ENCODE measurements around the gene TOP3B.

The TOP3B gene

DNA sequence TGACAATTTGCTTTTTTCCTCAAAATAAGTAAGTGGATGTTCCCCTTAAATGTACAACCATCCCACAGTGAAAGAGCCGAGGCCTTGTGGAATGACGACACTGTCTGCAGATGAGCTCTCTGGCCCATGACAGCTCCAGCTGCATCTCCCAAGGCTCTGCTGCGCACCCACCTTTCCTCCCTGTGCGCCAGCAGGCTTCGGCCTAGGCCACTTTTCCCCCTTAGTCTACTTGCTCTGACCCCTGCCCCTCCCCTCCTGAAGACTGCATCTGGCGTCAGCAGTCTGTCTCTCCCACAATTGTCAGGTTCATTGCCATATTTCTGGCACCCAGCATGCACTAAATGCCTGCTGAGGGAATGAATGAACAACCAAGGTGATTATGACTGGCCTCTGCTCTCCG, 2.0 kb downstream of the TOP3B start:
- TF ChIP-seq, protein P1, sequence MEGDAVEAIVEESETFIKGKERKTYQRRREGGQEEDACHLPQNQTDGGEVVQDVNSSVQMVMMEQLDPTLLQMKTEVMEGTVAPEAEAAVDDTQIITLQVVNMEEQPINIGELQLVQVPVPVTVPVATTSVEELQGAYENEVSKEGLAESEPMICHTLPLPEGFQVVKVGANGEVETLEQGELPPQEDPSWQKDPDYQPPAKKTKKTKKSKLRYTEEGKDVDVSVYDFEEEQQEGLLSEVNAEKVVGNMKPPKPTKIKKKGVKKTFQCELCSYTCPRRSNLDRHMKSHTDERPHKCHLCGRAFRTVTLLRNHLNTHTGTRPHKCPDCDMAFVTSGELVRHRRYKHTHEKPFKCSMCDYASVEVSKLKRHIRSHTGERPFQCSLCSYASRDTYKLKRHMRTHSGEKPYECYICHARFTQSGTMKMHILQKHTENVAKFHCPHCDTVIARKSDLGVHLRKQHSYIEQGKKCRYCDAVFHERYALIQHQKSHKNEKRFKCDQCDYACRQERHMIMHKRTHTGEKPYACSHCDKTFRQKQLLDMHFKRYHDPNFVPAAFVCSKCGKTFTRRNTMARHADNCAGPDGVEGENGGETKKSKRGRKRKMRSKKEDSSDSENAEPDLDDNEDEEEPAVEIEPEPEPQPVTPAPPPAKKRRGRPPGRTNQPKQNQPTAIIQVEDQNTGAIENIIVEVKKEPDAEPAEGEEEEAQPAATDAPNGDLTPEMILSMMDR (conservative IDR thresholded peaks at IDR 0.05; ENCODE audit: low read depth, low read length): no peak
- H3K4me3 ChIP-seq (ENCODE audit: low read length): no peak overlapping the region
- DNase-seq (ENCODE audit: low read depth): no peak

DNA sequence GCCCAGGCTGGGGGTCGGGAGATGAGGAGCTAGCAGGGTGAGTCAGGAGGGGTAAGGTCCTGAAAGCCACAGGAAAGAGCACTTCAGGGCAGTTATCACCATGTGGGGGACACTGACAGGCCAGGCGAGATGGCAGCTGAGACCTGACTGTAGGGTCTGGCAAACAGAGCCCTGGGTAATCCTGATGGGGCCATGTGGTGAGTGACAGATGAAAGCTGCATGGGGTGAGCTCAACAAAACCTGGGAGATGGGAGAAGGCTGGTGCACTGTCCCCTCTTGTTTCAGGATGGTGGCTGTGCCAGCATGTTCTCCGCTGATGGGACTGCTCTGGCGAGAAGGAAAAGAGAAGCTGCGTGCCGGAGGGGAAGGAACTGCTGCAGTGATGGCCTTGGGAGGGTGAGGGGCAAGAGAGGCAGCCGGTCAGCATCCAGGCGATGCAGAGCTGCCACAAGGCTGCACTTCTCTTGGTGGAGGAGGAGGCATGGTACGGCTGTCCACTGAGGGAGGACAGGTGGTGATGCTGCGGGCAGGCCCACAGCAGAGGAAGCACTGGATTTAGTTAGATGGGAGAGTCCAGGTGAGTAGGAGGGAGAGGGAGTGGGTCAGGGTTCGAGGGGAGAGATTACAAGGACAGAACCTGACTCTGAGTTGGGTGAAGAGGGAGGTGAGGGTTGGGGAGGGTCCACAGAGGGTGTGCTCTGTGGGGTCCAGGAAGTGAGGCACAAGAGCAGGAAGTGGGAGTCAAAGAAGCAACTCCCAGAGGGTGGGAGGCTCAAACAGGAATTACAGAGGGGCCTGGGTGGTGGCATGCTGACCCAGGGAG, 3.8 kb downstream of the TOP3B start:
- DNase-seq (ENCODE audit: low read depth): no peak
- TF ChIP-seq, protein P1 (conservative IDR thresholded peaks at IDR 0.05; ENCODE audit: low read depth, low read length): no peak
- no peak overlapping the region for H3K4me3 ChIP-seq (ENCODE audit: low read length)

DNA sequence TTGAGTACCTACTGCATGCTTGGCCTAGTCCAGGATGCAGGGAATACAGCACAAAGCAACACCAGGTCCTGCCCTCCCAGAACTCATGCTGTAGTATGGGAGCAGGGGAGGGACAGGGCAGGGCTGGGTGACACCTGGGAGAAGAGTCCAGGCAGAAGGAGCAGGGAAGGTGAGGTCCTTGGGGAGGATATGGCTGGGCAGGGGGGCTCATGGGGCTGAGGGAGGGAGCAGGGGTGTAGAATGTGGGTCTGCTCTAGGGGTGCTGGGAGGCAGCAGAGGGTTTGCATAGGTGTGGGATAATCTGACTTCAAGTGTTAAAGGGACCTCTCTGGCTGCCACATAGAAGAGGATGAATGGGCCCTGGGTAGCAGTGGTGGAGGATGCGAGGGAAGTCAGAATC, 4.8 kb downstream of the TOP3B start:
- TF ChIP-seq, protein P1 (conservative IDR thresholded peaks at IDR 0.05; ENCODE audit: low read depth, low read length): no peak
- DNase-seq (ENCODE audit: low read depth): no peak

DNA sequence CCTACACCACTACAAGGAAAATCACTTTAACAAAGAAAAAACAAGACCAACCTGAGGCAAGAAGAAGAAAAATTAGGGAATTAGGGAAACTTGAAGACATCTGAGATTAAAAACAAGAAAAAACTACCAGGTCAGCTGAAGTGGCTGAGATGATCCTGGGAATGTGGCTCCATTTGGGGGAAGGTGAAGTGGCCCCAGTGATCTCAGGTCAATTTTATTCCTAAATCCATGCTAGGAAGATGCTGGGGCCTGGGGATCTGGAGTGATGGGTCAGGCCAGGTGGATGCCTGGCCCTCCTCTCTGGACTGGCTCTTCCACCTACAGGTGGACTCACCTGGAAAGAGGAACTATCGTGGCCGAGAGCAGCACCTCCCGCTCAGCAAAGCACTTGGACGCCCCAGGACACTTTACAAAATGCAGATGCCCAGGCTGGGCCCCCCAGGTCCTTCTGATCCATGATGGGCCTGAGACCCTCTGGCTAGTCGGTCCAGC, 6.7 kb downstream of the TOP3B start:
- TF ChIP-seq, protein P1 (conservative IDR thresholded peaks at IDR 0.05; ENCODE audit: low read depth, low read length): no peak
- DNase-seq (ENCODE audit: low read depth): no peak
- no peak overlapping the region for H3K4me3 ChIP-seq (ENCODE audit: low read length)

More for the DNA sequence above, 4.8 kb downstream of the TOP3B start:
- no peak overlapping the region for H3K4me3 ChIP-seq (ENCODE audit: low read length)

DNA sequence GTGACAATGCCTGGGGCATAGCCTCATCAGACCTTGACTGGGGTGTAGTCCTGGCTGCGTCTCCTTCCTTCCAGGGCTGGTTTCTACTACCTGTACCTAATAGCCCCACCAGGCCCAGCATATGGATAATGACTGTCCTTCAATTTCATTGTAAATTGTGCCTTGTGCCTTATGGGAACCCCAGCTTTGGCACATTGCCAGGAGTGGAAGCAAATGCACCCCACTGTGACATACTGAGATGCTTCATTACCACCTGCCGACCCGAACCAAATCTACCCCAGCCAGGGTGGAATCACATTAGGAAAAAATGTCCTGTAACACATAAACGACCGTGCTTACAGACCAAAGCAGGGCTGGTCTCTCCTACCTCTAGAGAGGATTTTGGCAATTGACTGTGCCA, 7.3 kb downstream of the TOP3B start:
- TF ChIP-seq, protein P1 (conservative IDR thresholded peaks at IDR 0.05; ENCODE audit: low read depth, low read length): no peak
- H3K4me3 ChIP-seq (ENCODE audit: low read length): no peak overlapping the region
- no peak for DNase-seq (ENCODE audit: low read depth)

DNA sequence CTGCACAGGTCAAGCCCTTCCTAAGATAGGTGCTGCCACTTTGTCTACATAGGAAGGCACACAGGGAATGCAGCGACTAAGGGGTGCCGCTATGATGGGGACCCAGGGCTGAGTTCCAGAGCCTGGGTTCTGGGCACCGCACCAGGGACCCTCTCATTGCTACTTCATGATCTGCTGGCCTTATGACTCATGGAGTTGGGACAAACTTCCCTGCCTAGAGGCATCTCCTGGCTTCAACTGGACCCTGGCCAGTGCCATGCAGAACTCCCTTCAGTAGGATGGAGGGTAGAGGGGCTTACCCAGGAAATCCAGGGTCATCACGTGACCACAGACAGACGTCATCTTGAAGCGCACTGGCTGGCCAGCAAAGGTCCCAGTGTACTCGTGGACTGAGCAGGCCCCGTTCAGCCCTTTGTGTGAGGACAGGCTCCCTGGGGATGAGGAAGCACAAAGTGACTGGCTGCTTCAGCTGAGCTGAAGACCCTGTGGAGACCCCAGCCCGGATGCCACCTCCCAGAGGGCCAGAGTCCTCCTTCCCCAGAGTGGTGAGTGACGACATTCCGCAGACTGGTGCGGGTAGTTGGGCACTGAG, 8.4 kb downstream of the TOP3B start:
- no peak overlapping the region for H3K4me3 ChIP-seq (ENCODE audit: low read length)
- no peak for DNase-seq (ENCODE audit: low read depth)
- TF ChIP-seq, protein P1 (conservative IDR thresholded peaks at IDR 0.05; ENCODE audit: low read depth, low read length): no peak

DNA sequence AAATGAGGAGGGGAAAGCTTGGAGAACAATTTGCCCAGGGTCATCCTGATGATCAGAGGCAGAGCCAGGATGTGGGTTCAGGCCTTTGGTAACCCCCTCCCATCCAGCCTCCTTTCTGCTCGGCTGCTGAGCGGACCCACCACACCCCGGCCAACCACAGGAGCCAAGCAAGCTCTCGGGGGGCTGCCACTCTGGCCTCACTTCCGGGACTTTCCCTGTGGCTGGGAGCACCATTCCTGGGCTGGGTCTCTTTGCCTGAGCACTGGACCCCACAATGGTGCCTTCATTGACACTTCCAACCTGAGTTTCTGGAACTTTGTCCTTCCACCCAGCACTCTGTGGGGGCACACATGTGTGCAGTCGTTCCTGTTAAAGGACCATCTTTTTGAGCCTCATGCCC, 9.8 kb downstream of the TOP3B start:
- DNase-seq (ENCODE audit: low read depth): no peak
- TF ChIP-seq, protein P1 (conservative IDR thresholded peaks at IDR 0.05; ENCODE audit: low read depth, low read length): no peak
- H3K4me3 ChIP-seq (ENCODE audit: low read length): no peak overlapping the region

Measured in retinal pigment epithelial cell (primary cell).